OCI-LY1 (cell line): ENCODE measurements around the gene LRR1.
A peak's percentile ranks its signal among the peaks of the same experiment; 100 is the strongest.

ENCODE experiments used
- H2AFZ ChIP-seq: fragments of 200-600 bp; sonication (generic), shearing (Covaris generic); 2 replicates; pipeline ENCODE4 v1.6.0; 2014; ENCODE audit warnings: antibody characterized with exemption, mild to moderate bottlenecking, low read length
- H3F3A ChIP-seq: fragments of 200-600 bp; sonication (generic), shearing (Covaris generic); 2 replicates; pipeline ENCODE4 v1.6.0; 2014; ENCODE audit warnings: mild to moderate bottlenecking, antibody characterized with exemption, low read length, moderate library complexity; ENCODE audit not compliant: insufficient read depth
- H3K27ac ChIP-seq: fragments of 200-600 bp; sonication (generic); 2 replicates; pipeline ENCODE4 v1.5.1; 2014; ENCODE audit warnings: low read length, mixed run types, mild to moderate bottlenecking, low read depth; ENCODE audit not compliant: poor library complexity, severe bottlenecking
- H3K27me3 ChIP-seq: fragments of 200-600 bp; sonication (generic); 2 replicates; pipeline ENCODE4 v1.6.0; 2014; ENCODE audit warnings: antibody characterized with exemption, mild to moderate bottlenecking, low read length, moderate library complexity; ENCODE audit not compliant: insufficient read depth
- H3K36me3 ChIP-seq: fragments of 200-600 bp; sonication (generic); 2 replicates; pipeline ENCODE4 v1.6.1; 2014; ENCODE audit warnings: mild to moderate bottlenecking, antibody characterized with exemption, low read length, moderate library complexity, mixed read lengths; ENCODE audit not compliant: insufficient read depth
- H3K4me1 ChIP-seq: fragments of 200-600 bp; sonication (generic); 2 replicates; pipeline ENCODE4 v1.5.1; 2014; ENCODE audit warnings: mild to moderate bottlenecking, low read length, moderate library complexity; ENCODE audit not compliant: insufficient read depth, severe bottlenecking
- H3K4me2 ChIP-seq: fragments of 200-600 bp; sonication (generic), shearing (Covaris generic); 2 replicates; pipeline ENCODE4 v1.6.1; 2014; ENCODE audit warnings: low read length
- H3K4me3 ChIP-seq: fragments of 200-600 bp; sonication (generic); 2 replicates; pipeline ENCODE4 v1.5.1; 2014; ENCODE audit warnings: low read length, low read depth, mild to moderate bottlenecking, mixed read lengths; ENCODE audit not compliant: poor library complexity, severe bottlenecking
- H3K79me2 ChIP-seq: fragments of 200-600 bp; shearing (Covaris generic); 2 replicates; pipeline ENCODE4 v1.6.1; 2016; ENCODE audit warnings: mixed run types, low read length, mixed read lengths; ENCODE audit not compliant: insufficient read depth
- H3K9ac ChIP-seq: fragments of 200-600 bp; sonication (generic), shearing (Covaris generic); 2 replicates; pipeline ENCODE4 v1.6.1; 2014; ENCODE audit warnings: mild to moderate bottlenecking, low read length, mixed read lengths
- H3K9me2 ChIP-seq: fragments of 200-600 bp; sonication (generic), shearing (Covaris generic); 2 replicates; pipeline ENCODE4 v1.6.1; 2014; ENCODE audit warnings: low read depth, mild to moderate bottlenecking, low read length, mixed read lengths
- H3K9me3 ChIP-seq: fragments of 200-600 bp; shearing (Covaris generic); 2 replicates; pipeline ENCODE4 v1.6.1; 2014; ENCODE audit warnings: low read length, mixed read lengths
- H4K20me1 ChIP-seq: fragments of 200-600 bp; sonication (generic), shearing (Covaris generic); 2 replicates; pipeline ENCODE4 v1.6.0; 2016; ENCODE audit warnings: mild to moderate bottlenecking, low read length; ENCODE audit not compliant: insufficient read depth
- EZH2 ChIP-seq: fragments of 200-600 bp; sonication (generic), shearing (Covaris generic); IDR thresholded peaks from 2 replicates; pipeline ENCODE4 v1.8.0; 2017; ENCODE audit warnings: borderline replicate concordance, mixed run types, mild to moderate bottlenecking, antibody characterized with exemption, low read length, moderate library complexity, mixed read lengths
- TF ChIP-seq, protein P1 (sequence below): fragments of 200-600 bp; sonication (generic), shearing (Covaris generic); IDR thresholded peaks from 2 replicates; pipeline ENCODE4 v1.5.1; 2017; ENCODE audit warnings: mild to moderate bottlenecking, antibody characterized with exemption, low read length, moderate library complexity, mixed read lengths

LRR1 gene

GRCh38 chr14:49579841-49580240, 18.9 kb upstream of the LRR1 start:
- peaks cover 43% of the 10 kb centered on the region for H3K79me2 ChIP-seq
- no peak overlapping the region for H3K27ac ChIP-seq
- H4K20me1 ChIP-seq, result peaks cover 7% of the 10 kb centered on the region; the same call in 1 of the 2 replicates
- H3K4me2 ChIP-seq, result no peak overlapping the region
- no peak overlapping the region for H3K4me3 ChIP-seq
- H3K9me2 ChIP-seq, result no peaks in the 10 kb centered on the region
- H3K27me3 ChIP-seq, result no peaks in the 10 kb centered on the region
- H3K4me1 ChIP-seq, result peaks cover 22% of the 10 kb centered on the region
- H3K36me3 ChIP-seq, result peaks cover 83% of the 10 kb centered on the region
- H2AFZ ChIP-seq, result no peak overlapping the region
- no peak overlapping the region for H3K9ac ChIP-seq
- no peaks in the 10 kb centered on the region for H3K9me3 ChIP-seq
- TF ChIP-seq, protein P1, sequence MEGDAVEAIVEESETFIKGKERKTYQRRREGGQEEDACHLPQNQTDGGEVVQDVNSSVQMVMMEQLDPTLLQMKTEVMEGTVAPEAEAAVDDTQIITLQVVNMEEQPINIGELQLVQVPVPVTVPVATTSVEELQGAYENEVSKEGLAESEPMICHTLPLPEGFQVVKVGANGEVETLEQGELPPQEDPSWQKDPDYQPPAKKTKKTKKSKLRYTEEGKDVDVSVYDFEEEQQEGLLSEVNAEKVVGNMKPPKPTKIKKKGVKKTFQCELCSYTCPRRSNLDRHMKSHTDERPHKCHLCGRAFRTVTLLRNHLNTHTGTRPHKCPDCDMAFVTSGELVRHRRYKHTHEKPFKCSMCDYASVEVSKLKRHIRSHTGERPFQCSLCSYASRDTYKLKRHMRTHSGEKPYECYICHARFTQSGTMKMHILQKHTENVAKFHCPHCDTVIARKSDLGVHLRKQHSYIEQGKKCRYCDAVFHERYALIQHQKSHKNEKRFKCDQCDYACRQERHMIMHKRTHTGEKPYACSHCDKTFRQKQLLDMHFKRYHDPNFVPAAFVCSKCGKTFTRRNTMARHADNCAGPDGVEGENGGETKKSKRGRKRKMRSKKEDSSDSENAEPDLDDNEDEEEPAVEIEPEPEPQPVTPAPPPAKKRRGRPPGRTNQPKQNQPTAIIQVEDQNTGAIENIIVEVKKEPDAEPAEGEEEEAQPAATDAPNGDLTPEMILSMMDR, result no peak
- no peak for TF ChIP-seq EZH2
- no peaks in the 10 kb centered on the region for H3F3A ChIP-seq

DNA sequence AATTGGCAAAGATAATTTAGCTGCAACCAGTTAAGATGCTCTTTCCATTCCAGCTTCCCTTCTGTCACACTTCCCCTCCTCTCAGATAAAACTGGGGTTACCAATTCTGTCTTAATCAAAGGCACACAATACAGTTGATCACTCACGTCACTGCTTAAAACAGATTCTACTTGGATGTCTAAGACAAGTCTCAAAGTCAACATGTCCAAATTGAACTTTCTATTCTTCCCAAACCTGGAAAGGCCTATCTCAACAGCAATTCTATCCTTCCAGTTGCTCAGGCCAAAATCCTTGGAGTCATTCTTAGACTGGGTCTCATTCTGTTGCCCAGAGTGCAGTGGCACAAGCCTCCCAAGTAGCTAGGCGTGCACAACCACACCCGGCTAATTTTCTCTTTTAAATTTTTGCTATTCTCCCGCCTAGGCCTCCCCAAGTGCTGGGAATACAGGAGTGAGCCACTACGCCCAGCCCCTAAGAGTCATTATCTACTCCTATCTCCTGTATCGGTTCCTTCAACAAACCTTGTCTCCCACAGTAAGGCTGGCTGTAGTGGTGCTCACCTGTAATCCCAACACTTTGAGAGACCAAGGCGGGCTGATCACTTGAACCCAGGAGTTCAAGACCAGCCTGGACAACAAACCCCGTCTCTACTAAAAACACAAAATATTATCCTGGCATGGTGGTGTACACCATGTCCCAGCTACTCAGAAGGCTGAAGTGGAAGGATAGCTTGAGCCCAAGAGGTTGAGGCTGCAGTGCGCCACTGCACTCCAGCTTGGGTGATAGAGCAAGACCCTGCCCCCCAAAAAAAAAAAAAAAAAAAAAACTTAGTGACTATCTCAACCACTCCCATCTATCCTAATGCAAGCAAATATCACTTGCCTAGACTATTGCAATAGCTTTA, 17.3 kb upstream of the LRR1 start:
- TF ChIP-seq EZH2, result no peak
- TF ChIP-seq, protein P1, result no peak
- Histone ChIP-seq H3K9ac (no peak overlapping the region), H3K9me2 (no peaks in the 10 kb centered on the region), H3K9me3 (no peaks in the 10 kb centered on the region), H4K20me1 (peaks cover 7% of the 10 kb centered on the region; the same call in 1 of the 2 replicates), H3K4me3 (no peak overlapping the region), H2AFZ (no peak overlapping the region), H3K27me3 (no peaks in the 10 kb centered on the region), H3K4me1 (peaks cover 25% of the 10 kb centered on the region), H3K79me2 (peaks cover 57% of the 10 kb centered on the region), H3K4me2 (no peak overlapping the region), H3K36me3 (peaks cover 77% of the 10 kb centered on the region), H3F3A (no peaks in the 10 kb centered on the region), H3K27ac (peak overlapping the region; percentile 7)

DNA sequence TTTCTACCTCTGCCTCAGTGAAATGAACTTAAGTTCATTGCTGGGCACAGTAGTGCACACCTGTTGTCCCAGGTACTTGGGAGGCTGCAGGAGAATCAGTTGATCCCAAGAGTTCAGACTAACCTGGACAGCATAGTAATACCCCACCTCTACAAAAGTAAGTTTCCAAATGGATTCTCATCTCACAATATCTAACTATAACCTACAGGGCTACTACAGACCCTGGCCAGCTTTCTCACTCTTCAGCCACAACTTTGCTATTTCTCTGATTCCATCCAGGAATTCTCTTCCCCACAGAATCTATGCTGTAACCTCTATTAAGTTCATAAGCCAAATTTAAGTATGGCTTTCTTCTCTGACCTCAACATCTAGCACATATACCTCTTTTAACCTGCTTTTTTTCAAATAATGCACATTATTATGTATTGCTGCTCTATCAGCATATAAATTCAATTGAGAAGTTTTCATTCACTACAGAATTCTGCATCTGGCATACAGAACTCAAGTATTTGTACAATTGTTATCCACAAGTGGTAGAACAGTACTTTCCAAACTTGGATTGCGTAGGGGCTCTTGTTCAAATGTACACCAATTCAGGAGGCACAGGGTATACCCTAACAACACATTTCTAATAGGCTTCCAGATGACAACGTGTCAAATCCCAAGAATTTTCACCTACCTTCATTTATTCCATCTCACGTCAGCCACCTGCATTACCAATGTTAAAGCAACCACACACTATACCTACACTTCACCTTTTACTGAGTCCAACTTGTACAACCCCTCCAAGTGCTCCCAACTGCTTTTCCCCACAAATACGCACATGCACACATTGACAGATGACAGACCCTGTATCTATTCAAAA, 16.4 kb upstream of the LRR1 start:
- no peak overlapping the region for H3K4me2 ChIP-seq
- peaks cover 7% of the 10 kb centered on the region; the same call in 1 of the 2 replicates for H4K20me1 ChIP-seq
- H3K9me3 ChIP-seq, result no peaks in the 10 kb centered on the region
- peaks cover 68% of the 10 kb centered on the region for H3K36me3 ChIP-seq
- H3K9me2 ChIP-seq, result no peaks in the 10 kb centered on the region
- no peak overlapping the region for H3K4me3 ChIP-seq
- H3K9ac ChIP-seq, result no peak overlapping the region
- H3K79me2 ChIP-seq, result peaks cover 57% of the 10 kb centered on the region
- H3K27me3 ChIP-seq, result no peaks in the 10 kb centered on the region
- peaks cover 25% of the 10 kb centered on the region for H3K4me1 ChIP-seq
- no peak for TF ChIP-seq EZH2
- TF ChIP-seq, protein P1, result no peak
- no peak overlapping the region for H2AFZ ChIP-seq
- H3F3A ChIP-seq, result no peaks in the 10 kb centered on the region
- H3K27ac ChIP-seq, result no peak overlapping the region
